K562 (cell line): ENCODE results near the gene LAX1. TPM values are rescaled to one million over a fixed set of nuclear protein-coding genes. Genes with fewer than 3 reads are reported as not detected.

Experiments used
- ATF4 ChIP-seq: fragments of 450-650 bp; formaldehyde crosslinking; IDR thresholded peaks from 2 replicates; pipeline ENCODE4 v1.4.0; 2022; ENCODE audit warnings: mild to moderate bottlenecking, moderate library complexity
- BHLHE40 ChIP-seq: IDR thresholded peaks from 2 replicates; pipeline ENCODE4 v1.6.1; 2011; ENCODE audit warnings: low read length, improper control_type of control experiment
- BRD4 ChIP-seq: fragments of 200-600 bp; sonication (generic); IDR thresholded peaks from 2 replicates; pipeline ENCODE4 v1.6.1; 2017; ENCODE audit warnings: inconsistent platforms
- DEAF1 ChIP-seq: fragments of 450-650 bp; formaldehyde crosslinking; IDR thresholded peaks from 2 replicates; pipeline ENCODE4 v1.4.0; 2020; ENCODE audit warnings: mild to moderate bottlenecking, moderate library complexity
- DPF2 ChIP-seq: fragments of 450-650 bp; IDR thresholded peaks from 2 replicates; pipeline ENCODE4 v1.6.1; 2016
- FOXP1 ChIP-seq: sonication (generic); formaldehyde crosslinking; IDR thresholded peaks from 2 replicates; pipeline ENCODE4 v1.8.0; 2022; ENCODE audit warnings: mild to moderate bottlenecking, missing genetic modification reagents
- HBP1 ChIP-seq: fragments of 450-650 bp; formaldehyde crosslinking; IDR thresholded peaks from 2 replicates; pipeline ENCODE4 v1.4.0; 2022; ENCODE audit warnings: missing genetic modification characterization
- HDGF ChIP-seq: fragments of 450-650 bp; IDR thresholded peaks from 2 replicates; pipeline ENCODE4 v1.6.1; 2016
- ID3 ChIP-seq, 2 experiments: fragments of 250-450 bp in 1 of 2; fragments of 450-650 bp in 1 of 2; sonication (Bioruptor Pico) in 1 of 2; IDR thresholded peaks; 2 replicates each; pipeline versions ENCODE4 v1.6.1 to v1.8.0; 2016 to 2021; ENCODE audit warnings: mild to moderate bottlenecking in 2 of 2, moderate library complexity in 2 of 2, missing compliant biosample characterization in 1 of 2, missing genetic modification characterization in 1 of 2
- KLF10 ChIP-seq: fragments of 250-450 bp; sonication (Bioruptor Pico); IDR thresholded peaks from 2 replicates; pipeline ENCODE4 v1.6.1; 2021; ENCODE audit warnings: matching md5 sums
- NFXL1 ChIP-seq: fragments of 450-650 bp; formaldehyde crosslinking; IDR thresholded peaks from 2 replicates; pipeline ENCODE4 v1.4.0; 2021; ENCODE audit warnings: mild to moderate bottlenecking
- POLR2AphosphoS2 ChIP-seq: IDR thresholded peaks from 2 replicates; pipeline ENCODE4 v1.6.1; 2012; ENCODE audit warnings: low read length, improper control_type of control experiment
- POLR3G ChIP-seq: IDR thresholded peaks from 2 replicates; pipeline ENCODE4 v1.6.1; 2011; ENCODE audit not compliant: insufficient read length, insufficient replicate concordance; ENCODE audit errors: extremely low read depth
- PREB ChIP-seq: sonication (generic); formaldehyde crosslinking; IDR thresholded peaks from 2 replicates; pipeline ENCODE4 v1.8.1; 2023; ENCODE audit warnings: mild to moderate bottlenecking, missing genetic modification reagents
- SPI1 ChIP-seq: IDR thresholded peaks from 2 replicates; pipeline ENCODE4 v1.6.1; 2011; ENCODE audit warnings: low read depth, low read length, control low read depth, borderline replicate concordance
- THRAP3 ChIP-seq: fragments of 450-650 bp; IDR thresholded peaks from 2 replicates; pipeline ENCODE4 v1.6.1; 2016; ENCODE audit warnings: mild to moderate bottlenecking, inconsistent platforms, borderline replicate concordance
- UBTF ChIP-seq, 2 experiments: IDR thresholded peaks; 2 replicates each; pipeline ENCODE4 v1.6.1; 2012; ENCODE audit warnings: improper control_type of control experiment in 2 of 2, low read depth in 2 of 2, low read length in 2 of 2, borderline replicate concordance in 1 of 2
- ZBTB33 ChIP-seq: sonication (generic); formaldehyde crosslinking; IDR thresholded peaks from 2 replicates; pipeline ENCODE4 v1.8.1; 2023; ENCODE audit warnings: mild to moderate bottlenecking, missing genetic modification reagents
- polyA plus RNA-seq, 8 experiments: library from polyadenylated mRNA; depleted of rRNA in 4 of 8; stranded (reverse) in 5 of 8; unstranded in 3 of 8; fragments of >200 nt; fragmentation: Nextera tagmentation in 2 of 8; fragmentation: Illumina TruSeq in 1 of 8; extraction: Ambion mirVana in 2 of 8; extraction: Trizol in 1 of 8; gene quantifications; 2 replicates each; pipeline versions ENCODE4 v1.2.1 to v1.2.3, GENCODE V29; 2011 to 2014; ENCODE audit warnings: inconsistent platforms in 1 of 8, missing spikeins in 1 of 8
- total RNA-seq, 7 experiments: library from RNA; depleted of rRNA in 6 of 7; stranded (reverse); fragments of >200 nt in 6 of 7; fragmentation: Illumina TruSeq in 2 of 7; extraction: Trizol in 2 of 7; gene quantifications; 2 replicates each; pipeline versions ENCODE4 v1.2.1 to v1.2.3, GENCODE V29; 2011 to 2021; ENCODE audit warnings: low replicate concordance in 1 of 7

LAX1 gene
- total and polyA plus RNA-seq, 9 of the 15 experiments (the other 6 are each of a cell fraction or from before 2014, with no cell fraction given) = not detected

- 0 out of 2 replicates have a peak, but pooled peaks have one; percentile 26 for TF ChIP-seq ID3 (CRISPR knock-in tag; IDR thresholded peaks at IDR 0.05)
- peak; percentile 75; the same call in 1 of the 2 replicates for TF ChIP-seq ID3 (tag; IDR thresholded peaks at IDR 0.05)
- no peak for TF ChIP-seq BHLHE40
- TF ChIP-seq FOXP1 (CRISPR knock-in tag) = no peak
- TF ChIP-seq DEAF1 (CRISPR knock-in tag) = no peak
- TF ChIP-seq BRD4 = 0 out of 2 replicates have a peak, but pooled peaks have one; percentile 34
- TF ChIP-seq NFXL1 (CRISPR knock-in tag) = no peak
- TF ChIP-seq HDGF = 0 out of 2 replicates have a peak, but pooled peaks have one; percentile 72
- TF ChIP-seq THRAP3 = 0 out of 2 replicates have a peak, but pooled peaks have one; percentile 35
- no peak for TF ChIP-seq KLF10
- TF ChIP-seq DPF2 = no peak; the same call in 1 of the 2 replicates
- no peak for TF ChIP-seq POLR2AphosphoS2
- TF ChIP-seq PREB (CRISPR knock-in tag) = no peak
- TF ChIP-seq SPI1 = peak; percentile 69; the same call in 1 of the 2 replicates
- 0 out of 2 replicates have a peak, but pooled peaks have one; percentile 29 for TF ChIP-seq ATF4 (CRISPR knock-in tag)
- TF ChIP-seq POLR3G = no peak
- 0 out of 4 replicates have a peak, but pooled peaks of 1 of the 2 experiments have one; percentile 16 for TF ChIP-seq UBTF (IDR thresholded peaks at IDR 0.05; ENCODE audit: borderline replicate concordance in 1 of 2, low read depth in 2 of 2, low read length in 2 of 2)
- no peak for TF ChIP-seq ZBTB33 (CRISPR knock-in tag)
- peak; percentile 87; the same call in 1 of the 2 replicates for TF ChIP-seq HBP1 (CRISPR knock-in tag)
Observed at GRCh38 chr1:203796236-203796605, 31.2 kb downstream of the LAX1 start (continued).
